Transverse colon (tissue), 4 donors: ENCODE measurements around the gene GFRA1. TPM values are rescaled to one million over a fixed set of nuclear protein-coding genes. Genes with fewer than 3 reads are reported as not detected.

Experiments
- DNase-seq: peaks from one replicate; pipeline ENCODE4 v3.0.0-alpha.2; 2019
- H3K27ac ChIP-seq, 4 donors: fragments of 200-600 bp; sonication (generic); 2 replicates each; pipeline ENCODE4 v1.5.1; 2016 to 2018; ENCODE audit warnings: inconsistent platforms in 4 of 4
- H3K27me3 ChIP-seq: fragments of 200-600 bp; sonication (generic); 2 replicates; pipeline ENCODE4 v1.5.1; 2017; ENCODE audit warnings: inconsistent platforms
- H3K36me3 ChIP-seq, 4 donors: fragments of 200-600 bp; sonication (generic); 2 replicates each; pipeline ENCODE4 v1.5.1; 2017 to 2019; ENCODE audit warnings: inconsistent platforms in 4 of 4
- H3K4me1 ChIP-seq, 4 donors: fragments of 200-600 bp; sonication (generic); 2 replicates each; pipeline ENCODE4 v1.5.1; 2017 to 2020; ENCODE audit warnings: inconsistent platforms in 4 of 4
- H3K4me3 ChIP-seq, 4 donors: fragments of 200-600 bp; sonication (generic); 1 replicate in 1 of 4; 2 replicates in 3 of 4; pipeline versions ENCODE4 v1.5.1 to v1.6.1; 2017 to 2019; ENCODE audit warnings: inconsistent platforms in 4 of 4
- H3K9me3 ChIP-seq, 2 donors: fragments of 200-600 bp; sonication (generic); 2 replicates each; pipeline ENCODE4 v1.5.1; 2017 to 2019; ENCODE audit warnings: inconsistent platforms in 2 of 2
- CTCF ChIP-seq, 5 experiments: fragments of 200-600 bp in 3 of 5; fragments of 450-650 bp in 2 of 5; sonication (generic) in 3 of 5; IDR thresholded peaks; 1 replicate in 2 of 5; 2 replicates in 3 of 5; pipeline ENCODE4 v1.5.1; 2016 to 2017; ENCODE audit warnings: antibody characterized with exemption in 5 of 5, inconsistent platforms in 3 of 5, mild to moderate bottlenecking in 2 of 5, moderate library complexity in 1 of 5
- EP300 ChIP-seq: sonication (generic); formaldehyde crosslinking; IDR thresholded peaks from one replicate; pipeline ENCODE4 v1.6.1; 2017; ENCODE audit warnings: antibody characterized with exemption, low read depth
- POLR2A ChIP-seq: fragments of 450-650 bp; IDR thresholded peaks from one replicate; pipeline ENCODE4 v1.6.1; 2016; ENCODE audit warnings: antibody characterized with exemption, mild to moderate bottlenecking, moderate library complexity
- POLR2AphosphoS5 ChIP-seq, 3 donors: sonication (generic); formaldehyde crosslinking; IDR thresholded peaks; one replicate each; pipeline ENCODE4 v1.6.1; 2016; ENCODE audit warnings: antibody characterized with exemption in 3 of 3
- WGBS, 2 donors: methylation state at CpG; one replicate each; pipeline ENCODE4 v1.1.5; 2018; ENCODE audit warnings: low coverage in 1 of 2; 5-methylcytosine and 5-hydroxymethylcytosine counted together
- in situ Hi-C, 4 donors: fragments of 200-750 bp; cut with MboI; loops; one replicate each; pipeline versions ENCODE4 v1.15.0 to v1.15.1; 2017; ENCODE audit warnings: low sequenced_read_pairs in 3 of 4, low pct_ligation_motif_present in 1 of 4, low pct_unique_long_range_greater_than_20kb in 1 of 4
- intact Hi-C: fragments of 100-400 bp; cut with DNase I; formaldehyde crosslinking; loops from one replicate; pipeline ENCODE4 v1.15.1; 2023; ENCODE audit warnings: low total_unique reads
- total RNA-seq, 4 donors: library from RNA; depleted of rRNA; stranded (reverse); fragments of >200 nt; gene quantifications; one replicate each; pipeline ENCODE4 v1.1.0, GENCODE V29; 2016

Gene GFRA1
- total RNA-seq, 4 donors from 2014 or later = 12.0 to 32.8 (median 17.3) TPM

GRCh38 chr10:116017405-116017804 is 255.6 kb downstream of the GFRA1 start:
- no peak for DNase-seq
- H3K9me3 ChIP-seq = no peaks in the 10 kb centered on the region
- H3K27ac ChIP-seq = no peak overlapping the region
- TF ChIP-seq POLR2AphosphoS5 (IDR thresholded peaks at IDR 0.05) = no peak
- no peak for TF ChIP-seq CTCF (IDR thresholded peaks at IDR 0.05)
- no peak for TF ChIP-seq EP300
- no peak for TF ChIP-seq POLR2A
- H3K36me3 ChIP-seq = no peaks in the 10 kb centered on the region
- H3K4me3 ChIP-seq = no peak overlapping the region
- 48% methylated on average over 2 of the region's 2 CpGs; no CpG with 5 or more reads in 1 of the 2 donors for WGBS, 2 donors
- in situ Hi-C loops (no loop called here), intact Hi-C loops (no loop called here)
- no peaks in the 10 kb centered on the region for H3K27me3 ChIP-seq
- H3K4me1 ChIP-seq = no peaks in the 10 kb centered on the region

GRCh38 chr10:116015583-116016333 is 257.2 kb downstream of the GFRA1 start:
- H3K27ac ChIP-seq = no peak overlapping the region
- H3K27me3 ChIP-seq = no peaks in the 10 kb centered on the region
- no peak for DNase-seq
- 53 to 61% methylated on average over 5 to 7 of the region's 7 CpGs for WGBS, 2 donors
- H3K4me1 ChIP-seq = no peaks in the 10 kb centered on the region
- H3K36me3 ChIP-seq = no peaks in the 10 kb centered on the region
- H3K9me3 ChIP-seq = no peaks in the 10 kb centered on the region
- no peak for TF ChIP-seq CTCF (IDR thresholded peaks at IDR 0.05)
- no peak for TF ChIP-seq EP300
- TF ChIP-seq POLR2A = no peak
- TF ChIP-seq POLR2AphosphoS5 (IDR thresholded peaks at IDR 0.05) = no peak
- in situ Hi-C loops = no loop called here
- no peak overlapping the region for H3K4me3 ChIP-seq
- intact Hi-C loops = no loop called here

GRCh38 chr10:116014871-116015582 is 258.0 kb downstream of the GFRA1 start:
- Histone ChIP-seq H3K9me3 (no peaks in the 10 kb centered on the region), H3K27me3 (no peaks in the 10 kb centered on the region), H3K4me1 (no peaks in the 10 kb centered on the region), H3K27ac (peak overlapping the region in 1 of 4 donors; percentile 26), H3K4me3 (no peak overlapping the region), H3K36me3 (no peaks in the 10 kb centered on the region)
- 48 to 55% methylated on average over 6 to 8 of the region's 8 CpGs for WGBS, 2 donors
- in situ Hi-C loops (no loop called here), intact Hi-C loops (no loop called here)
- no peak for TF ChIP-seq POLR2A
- TF ChIP-seq POLR2AphosphoS5 (IDR thresholded peaks at IDR 0.05) = peak in 1 of 3 donors; percentile 54
- TF ChIP-seq CTCF (IDR thresholded peaks at IDR 0.05) = no peak
- no peak for DNase-seq

- Histone ChIP-seq H3K9me3 (no peaks in the 10 kb centered on the region), H3K27ac (peak overlapping the region in 1 of 4 donors; percentile 26), H3K4me3 (no peak overlapping the region), H3K27me3 (no peaks in the 10 kb centered on the region), H3K36me3 (no peaks in the 10 kb centered on the region), H3K4me1 (no peaks in the 10 kb centered on the region)
- in situ Hi-C loops (no loop called here), intact Hi-C loops (no loop called here)
- DNase-seq = no peak
- TF ChIP-seq EP300 (no peak), POLR2AphosphoS5 (IDR thresholded peaks at IDR 0.05) (no peak), CTCF (IDR thresholded peaks at IDR 0.05) (no peak), POLR2A (no peak)
- 73% methylated on average over 2 of the region's 2 CpGs; no CpG with 5 or more reads in 1 of the 2 donors for whole genome bisulfite sequencing, 2 donors
Observed at GRCh38 chr10:116014326-116014725, 258.7 kb downstream of the GFRA1 start.
